Glutamatergic neuron (in vitro differentiated cells): ENCODE data around the gene ADI1. TPM values are rescaled to one million over a fixed set of nuclear protein-coding genes. Genes with fewer than 3 reads are reported as not detected.

ENCODE experiments used
- DNase-seq: peaks from one replicate; pipeline ENCODE4 v3.0.0; 2022
- H3K27ac Mint-ChIP-seq: one replicate; pipeline ENCODE4 v1.8.0; 2020; ENCODE audit warnings: mild to moderate bottlenecking, mixed read lengths, inconsistent platforms; ENCODE audit not compliant: unreplicated experiment
- H3K27me3 Mint-ChIP-seq: one replicate; pipeline ENCODE4 v1.8.0; 2020; ENCODE audit warnings: mild to moderate bottlenecking, moderate library complexity, mixed read lengths, inconsistent platforms; ENCODE audit not compliant: unreplicated experiment
- H3K36me3 Mint-ChIP-seq: one replicate; pipeline ENCODE4 v1.8.0; 2020; ENCODE audit warnings: mild to moderate bottlenecking, mixed read lengths, inconsistent platforms; ENCODE audit not compliant: unreplicated experiment
- H3K4me1 Mint-ChIP-seq: one replicate; pipeline ENCODE4 v1.8.0; 2020; ENCODE audit warnings: mild to moderate bottlenecking, low read depth, mixed read lengths, inconsistent platforms; ENCODE audit not compliant: unreplicated experiment
- H3K4me3 Mint-ChIP-seq: one replicate; pipeline ENCODE4 v1.8.0; 2020; ENCODE audit warnings: mild to moderate bottlenecking, mixed read lengths, inconsistent platforms; ENCODE audit not compliant: unreplicated experiment
- H3K9me3 Mint-ChIP-seq: one replicate; pipeline ENCODE4 v1.8.0; 2020; ENCODE audit warnings: mild to moderate bottlenecking, moderate library complexity, mixed read lengths, inconsistent platforms; ENCODE audit not compliant: unreplicated experiment
- CTCF ChIP-seq: fragments of 200-600 bp; sonication (generic); IDR thresholded peaks from one replicate; pipeline ENCODE4 v1.5.0; 2021; ENCODE audit not compliant: partially characterized antibody, unreplicated experiment
- total RNA-seq: library from RNA; stranded (reverse); fragmentation: NEBNext Ultra II Directional; extraction: Animal tissue kit (Norgen Biotek cat#: 25700); gene quantifications from one replicate; pipeline ENCODE4 v1.2.1, GENCODE V29; 2021; ENCODE audit not compliant: unreplicated experiment

Gene ADI1
- total RNA-seq, 1 donor from 2014 or later: 16.0 TPM

GRCh38 chr2:3463186-3463835, 56.0 kb downstream of the ADI1 start:
- Mint-ChIP-seq H3K9me3 (peaks cover 15% of the 10 kb centered on the region), H3K27me3 (peaks cover 6% of the 10 kb centered on the region), H3K27ac (no peak overlapping the region), H3K4me3 (no peak overlapping the region), H3K4me1 (peaks cover 36% of the 10 kb centered on the region), H3K36me3 (peaks cover 2% of the 10 kb centered on the region)
- no peak for TF ChIP-seq CTCF
- DNase-seq: no peak

- DNase-seq: no peak
- peaks cover 8% of the 10 kb centered on the region for H3K9me3 Mint-ChIP-seq
- TF ChIP-seq CTCF: peak; percentile 63
- no peak overlapping the region for H3K27ac Mint-ChIP-seq
- no peak overlapping the region for H3K4me3 Mint-ChIP-seq
- peaks cover 6% of the 10 kb centered on the region for H3K27me3 Mint-ChIP-seq
- peaks cover 32% of the 10 kb centered on the region for H3K4me1 Mint-ChIP-seq
- H3K36me3 Mint-ChIP-seq: peaks cover 3% of the 10 kb centered on the region
Measured at GRCh38 chr2:3462493-3463104, 56.7 kb downstream of the ADI1 start.

- Mint-ChIP-seq H3K36me3 (peaks cover 3% of the 10 kb centered on the region), H3K4me1 (peaks cover 27% of the 10 kb centered on the region), H3K27me3 (peaks cover 6% of the 10 kb centered on the region), H3K9me3 (peaks cover 3% of the 10 kb centered on the region), H3K27ac (peak overlapping the region; percentile 18), H3K4me3 (no peak overlapping the region)
- TF ChIP-seq CTCF: peak; percentile 96
- DNase-seq: no peak
Measured at GRCh38 chr2:3461801-3462492, 57.4 kb downstream of the ADI1 start.

GRCh38 chr2:3460831-3461800, 58.2 kb downstream of the ADI1 start:
- DNase-seq: no peak

More at GRCh38 chr2:3460831-3461800, 58.2 kb downstream of the ADI1 start:
- peaks cover 6% of the 10 kb centered on the region for H3K27me3 Mint-ChIP-seq
- peaks cover 24% of the 10 kb centered on the region for H3K4me1 Mint-ChIP-seq
- H3K4me3 Mint-ChIP-seq: no peak overlapping the region
- peaks cover 3% of the 10 kb centered on the region for H3K9me3 Mint-ChIP-seq
- TF ChIP-seq CTCF: no peak
- H3K36me3 Mint-ChIP-seq: peaks cover 5% of the 10 kb centered on the region
- H3K27ac Mint-ChIP-seq: no peak overlapping the region
